NCI-H2081 (cell line): ENCODE data around the gene SLC35F4.
"Not testable (repeated sequence)": the region's sequence is repeated elsewhere in the genome, so short reads cannot be mapped to it uniquely, and the experiment has no call there.

ENCODE experiments used
- DNase-seq, 2 experiments: peaks; one replicate each; lab custom pipeline; 2025; lab: John Stamatoyannopoulos, UW

The SLC35F4 gene

GRCh38 chr14:57725399-57726077, 140.4 kb downstream of the SLC35F4 start:
- DNase-seq: no peak

- DNase-seq: not testable (repeated sequence)
These were observed 143.8 kb downstream of the SLC35F4 start for GRCh38 chr14:57722141-57722540.

GRCh38 chr14:57714487-57714931, 151.4 kb downstream of the SLC35F4 start:
- DNase-seq: peak in 1 of 2 experiments; percentile 46

GRCh38 chr14:57712698-57713097, 153.2 kb downstream of the SLC35F4 start:
- no peak for DNase-seq

- no peak for DNase-seq
These were observed 153.8 kb downstream of the SLC35F4 start for GRCh38 chr14:57712102-57712501.

- DNase-seq: no peak
These were observed 156.0 kb downstream of the SLC35F4 start for GRCh38 chr14:57709909-57710308.

- not testable (repeated sequence) for DNase-seq
These were observed 156.8 kb downstream of the SLC35F4 start for GRCh38 chr14:57709086-57709485.

- DNase-seq: no peak
These were observed 158.7 kb downstream of the SLC35F4 start for GRCh38 chr14:57707219-57707618.

- DNase-seq: no peak
These were observed 161.1 kb downstream of the SLC35F4 start for GRCh38 chr14:57704763-57705162.

- no peak for DNase-seq
These were observed 165.9 kb downstream of the SLC35F4 start for GRCh38 chr14:57699947-57700346.

GRCh38 chr14:57692671-57693070, 173.2 kb downstream of the SLC35F4 start:
- peak in 1 of 2 experiments; percentile 57 for DNase-seq

- peak in 1 of 2 experiments; percentile 33 for DNase-seq
These were observed 178.5 kb downstream of the SLC35F4 start for GRCh38 chr14:57687416-57687815.

GRCh38 chr14:57686304-57686703, 179.6 kb downstream of the SLC35F4 start:
- peak in 1 of 2 experiments; percentile 40 for DNase-seq

- DNase-seq: no peak
These were observed 194.9 kb downstream of the SLC35F4 start for GRCh38 chr14:57671021-57671420.

- DNase-seq: no peak
These were observed 205.7 kb downstream of the SLC35F4 start for GRCh38 chr14:57660208-57660607.

GRCh38 chr14:57659052-57659451, 206.8 kb downstream of the SLC35F4 start:
- DNase-seq: no peak

- no peak for DNase-seq
These were observed 208.4 kb downstream of the SLC35F4 start for GRCh38 chr14:57657487-57657886.

GRCh38 chr14:57656853-57657252, 209.0 kb downstream of the SLC35F4 start:
- no peak for DNase-seq

- no peak for DNase-seq
These were observed 213.1 kb downstream of the SLC35F4 start for GRCh38 chr14:57652769-57653168.

GRCh38 chr14:57641776-57642175, 224.1 kb downstream of the SLC35F4 start:
- DNase-seq: no peak

- no peak for DNase-seq
These were observed 225.9 kb downstream of the SLC35F4 start for GRCh38 chr14:57640036-57640435.

- no peak for DNase-seq
These were observed 228.0 kb downstream of the SLC35F4 start for GRCh38 chr14:57637901-57638300.

GRCh38 chr14:57634335-57634734, 231.6 kb downstream of the SLC35F4 start:
- DNase-seq: no peak

GRCh38 chr14:57632649-57633048, 233.2 kb downstream of the SLC35F4 start:
- DNase-seq: no peak
